IPS-NIHi7 (cell line): Measurements from ENCODE around the gene SLC47A1.
"Not testable (repeated sequence)": the region's sequence is repeated elsewhere in the genome, so short reads cannot be mapped to it uniquely, and the experiment has no call there.

ENCODE experiments used
- DNase-seq: peaks from one replicate; pipeline ENCODE4 v3.0.0; 2012; ENCODE audit warnings: mixed read lengths; ENCODE audit errors: extremely low spot score

The SLC47A1 gene

DNA sequence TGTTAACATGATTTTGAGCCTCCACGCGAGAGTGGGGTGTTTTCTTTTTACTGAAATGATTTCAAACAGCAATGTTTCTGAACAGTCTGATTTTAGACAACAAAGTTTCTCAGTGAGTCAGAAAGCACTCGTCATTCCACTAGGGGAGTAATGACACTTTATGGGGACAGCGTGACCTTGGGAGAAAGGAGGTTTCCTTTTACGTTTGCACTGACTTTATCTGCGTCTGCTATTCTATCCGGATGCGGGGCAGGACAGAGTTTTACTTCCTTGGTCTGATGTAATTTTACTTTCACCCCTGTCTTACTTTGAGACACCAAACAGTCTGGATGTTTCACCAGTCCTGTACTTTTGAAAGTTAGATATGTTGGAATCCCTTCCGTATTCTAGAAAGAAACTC lies 20.7 kb downstream of the SLC47A1 start:
- no peak for DNase-seq

DNA sequence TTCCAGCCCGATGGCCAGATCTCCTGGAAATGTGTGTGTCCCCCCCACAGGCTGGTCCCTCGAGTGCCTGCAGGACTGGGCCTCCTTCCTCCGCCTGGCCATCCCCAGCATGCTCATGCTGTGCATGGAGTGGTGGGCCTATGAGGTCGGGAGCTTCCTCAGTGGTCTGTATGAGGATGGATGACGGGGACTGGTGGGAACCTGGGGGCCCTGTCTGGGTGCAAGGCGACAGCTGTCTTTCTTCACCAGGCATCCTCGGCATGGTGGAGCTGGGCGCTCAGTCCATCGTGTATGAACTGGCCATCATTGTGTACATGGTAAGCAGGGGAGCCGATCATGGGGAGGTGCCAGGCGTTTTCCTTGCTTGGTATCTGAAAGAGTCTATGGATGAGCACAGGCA lies 22.1 kb downstream of the SLC47A1 start:
- no peak for DNase-seq

DNA sequence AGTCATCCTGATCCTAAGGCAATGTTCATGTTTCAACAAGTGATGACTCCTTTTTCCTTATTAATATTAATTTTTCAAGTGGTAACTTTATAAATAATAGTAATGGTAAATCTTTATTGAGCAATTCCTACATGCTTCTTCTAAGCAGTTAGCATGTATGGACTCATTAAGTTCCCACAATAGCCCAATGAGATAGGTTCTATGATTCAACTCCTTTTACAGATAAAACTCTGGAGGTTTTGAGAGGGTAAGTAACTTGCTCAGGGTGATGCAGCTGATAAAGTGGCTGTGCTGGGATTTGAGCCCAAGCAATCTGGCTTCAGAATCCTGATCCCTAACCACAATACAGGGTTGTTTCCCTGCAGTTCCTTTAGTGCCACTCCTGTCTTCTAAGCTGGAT lies 25.3 kb downstream of the SLC47A1 start:
- DNase-seq, result no peak

- DNase-seq, result no peak
These were observed 28.2 kb downstream of the SLC47A1 start for GRCh38 chr17:19561697-19562318.

GRCh38 chr17:19565817-19566575 lies 32.3 kb downstream of the SLC47A1 start:
- no peak for DNase-seq

DNA sequence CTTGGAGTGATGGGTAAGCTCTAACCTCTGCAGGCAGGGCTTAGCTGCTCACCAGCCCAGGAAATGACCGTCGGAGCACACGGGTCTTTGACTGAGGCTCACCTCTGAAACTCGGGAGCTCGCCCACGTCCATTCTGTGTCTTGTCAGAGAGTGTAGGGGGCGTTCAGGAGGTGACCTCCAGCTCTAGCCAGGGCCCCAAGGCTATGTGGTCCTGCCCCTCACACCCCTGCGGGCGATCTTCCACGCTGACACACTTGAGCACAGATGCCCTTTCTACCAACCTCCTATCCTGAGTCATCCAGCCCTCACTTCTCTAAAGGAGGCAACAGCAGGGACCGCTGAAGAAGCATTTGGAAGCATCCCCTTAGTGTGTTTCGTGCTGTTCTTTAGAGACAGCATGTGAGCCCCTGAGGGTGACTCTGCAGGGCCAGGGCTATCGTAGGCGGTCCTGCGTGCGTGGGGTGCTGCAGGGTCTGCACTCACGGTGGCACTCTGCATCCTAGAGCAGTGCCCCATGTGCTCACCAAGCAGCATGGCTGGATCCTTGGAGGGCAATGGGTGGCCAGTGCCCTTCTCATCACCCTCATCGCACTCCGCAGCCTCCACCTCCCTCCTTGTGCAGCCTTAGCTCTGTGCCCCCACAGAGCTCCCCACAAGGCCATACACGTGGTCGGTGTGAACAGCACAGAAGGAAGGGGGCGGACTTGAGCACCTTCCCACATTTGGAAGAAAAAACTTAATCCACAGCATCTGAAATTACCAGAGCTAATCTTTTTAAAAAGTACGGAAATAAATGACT lies 33.8 kb downstream of the SLC47A1 start:
- peak; percentile 41 for DNase-seq

GRCh38 chr17:19568016-19568350 lies 34.3 kb downstream of the SLC47A1 start:
- DNase-seq, result no peak

- DNase-seq, result no peak
These were observed 36.3 kb downstream of the SLC47A1 start for GRCh38 chr17:19569785-19570543.

DNA sequence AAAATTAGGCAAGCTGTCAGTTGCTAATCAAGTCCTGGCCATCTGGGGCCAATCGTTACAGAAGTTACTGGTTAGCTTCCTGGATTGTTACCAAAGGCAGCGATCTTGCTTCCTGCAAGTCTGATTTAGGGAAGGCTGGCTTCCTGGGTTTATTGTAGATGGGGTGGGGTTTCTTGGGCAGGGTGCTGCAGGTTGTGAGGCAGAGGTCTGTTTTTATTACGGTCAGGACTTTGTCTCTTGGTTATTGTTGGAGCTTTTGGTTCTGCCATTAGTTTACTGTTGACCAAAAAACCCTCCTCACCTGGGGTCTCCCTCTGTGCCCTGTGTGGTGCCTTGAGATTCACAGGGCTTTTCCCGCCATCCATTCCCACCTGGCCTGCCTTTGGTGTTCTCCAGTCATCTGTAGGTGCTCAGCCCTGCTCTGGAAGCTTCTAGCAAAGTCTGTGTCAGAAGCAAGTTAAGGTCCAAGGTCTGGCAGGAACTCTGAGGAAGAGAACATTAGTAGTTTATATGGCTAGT lies 36.9 kb downstream of the SLC47A1 start:
- DNase-seq, result no peak

DNA sequence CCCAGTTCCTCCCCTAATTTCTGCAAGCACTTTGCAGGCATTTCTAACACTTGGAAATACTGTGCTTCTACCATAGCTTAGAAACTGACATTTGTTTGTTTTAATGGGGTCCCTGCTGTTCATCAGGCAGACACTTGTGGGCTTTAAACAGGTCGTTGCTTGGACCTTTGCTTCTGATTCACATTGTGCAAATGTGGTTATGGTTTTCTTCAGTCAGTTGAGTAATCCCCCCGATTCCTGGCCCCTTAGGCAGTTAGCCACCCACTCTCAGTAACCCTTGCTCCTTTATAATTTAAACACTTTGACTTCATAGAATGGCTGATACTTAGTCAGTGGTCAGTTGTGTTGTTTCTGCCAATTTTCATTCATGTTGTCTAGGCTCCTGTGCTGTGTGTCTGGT lies 39.4 kb downstream of the SLC47A1 start:
- no peak for DNase-seq

- DNase-seq, result no peak
These were observed 41.3 kb downstream of the SLC47A1 start for GRCh38 chr17:19574956-19575355.

DNA sequence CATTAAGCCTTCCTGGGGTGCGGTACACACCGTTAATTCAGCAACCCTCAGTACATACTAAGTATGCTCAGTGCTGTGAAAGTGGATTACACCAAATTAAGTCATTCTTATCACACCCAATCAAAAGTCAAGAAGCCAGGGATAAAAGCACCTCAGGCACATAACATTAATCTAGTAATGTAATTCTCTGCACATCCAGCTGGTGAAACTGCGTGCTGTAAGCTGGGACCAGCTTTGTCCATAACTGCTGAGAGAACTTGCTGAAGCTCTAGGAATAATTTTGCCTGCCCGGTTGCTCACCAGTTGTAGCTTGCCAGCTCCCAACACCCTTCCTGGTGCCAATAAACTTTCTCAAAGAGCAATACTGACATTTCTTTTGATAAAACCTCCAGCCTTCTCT lies 44.9 kb downstream of the SLC47A1 start:
- no peak for DNase-seq

DNA sequence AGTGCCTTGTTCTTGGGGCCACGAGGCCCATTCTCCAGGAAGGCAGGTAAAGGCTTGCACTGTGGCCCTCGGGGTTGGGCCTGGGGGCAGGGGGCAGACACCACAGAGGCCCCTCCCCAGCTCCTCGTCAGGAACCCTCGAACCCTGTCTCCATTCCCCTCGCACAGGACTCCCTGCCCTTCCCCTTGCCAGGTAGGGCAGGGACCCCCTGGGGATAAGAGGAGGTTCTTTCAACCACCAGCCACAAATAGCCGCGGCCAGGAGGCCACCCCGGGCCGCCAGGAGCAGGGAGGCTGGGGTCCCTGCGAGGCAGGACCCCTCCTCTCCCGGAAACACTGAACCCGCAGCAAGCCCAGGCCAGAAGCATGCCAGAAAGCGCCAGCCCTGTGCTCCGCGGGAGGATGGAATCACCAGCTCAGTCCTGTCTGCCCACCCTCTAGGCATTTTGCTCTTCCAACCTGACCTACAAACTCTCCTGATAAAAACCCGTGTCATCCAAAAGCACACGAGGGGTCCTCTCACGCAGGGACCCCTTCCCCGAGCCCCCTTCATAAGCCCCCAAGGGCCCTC lies 45.6 kb downstream of the SLC47A1 start:
- peak; percentile 49 for DNase-seq

DNA sequence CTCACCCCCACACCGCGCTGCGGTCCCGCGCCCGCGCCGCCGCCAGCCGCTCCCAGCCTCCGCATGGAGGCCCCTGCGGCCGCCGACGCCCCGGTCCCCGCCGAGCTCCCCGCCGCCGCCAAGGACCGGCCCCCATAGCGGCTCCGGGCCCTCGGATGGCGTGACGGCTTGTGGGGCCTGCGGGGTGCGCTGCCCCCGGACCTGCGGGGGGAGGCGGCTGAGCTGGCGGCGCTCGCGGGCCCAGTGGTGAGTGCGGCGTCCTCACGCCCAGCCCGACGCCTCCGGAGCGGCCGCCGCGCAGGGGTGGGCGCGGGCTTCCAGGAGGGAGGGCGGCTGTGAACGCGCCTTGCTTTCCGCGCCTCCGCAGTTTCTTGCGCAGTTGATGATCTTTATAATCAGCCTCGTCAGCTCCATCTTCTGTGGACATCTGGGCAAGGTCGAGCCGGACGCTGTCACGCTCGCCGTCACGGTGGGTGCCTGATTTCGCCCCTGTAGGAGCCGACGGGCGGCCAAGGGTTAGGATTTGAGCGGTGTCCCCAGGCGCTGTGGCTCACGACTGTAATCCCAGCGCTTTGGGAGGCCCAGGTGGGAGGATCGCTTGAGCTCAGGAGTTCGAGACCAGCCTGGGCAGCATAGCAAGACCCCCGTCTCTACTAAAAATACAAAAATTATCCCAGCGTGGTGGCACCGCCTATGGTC lies 46.4 kb downstream of the SLC47A1 start:
- peak; percentile 59 for DNase-seq

GRCh38 chr17:19580566-19580920 lies 46.9 kb downstream of the SLC47A1 start:
- DNase-seq, result not testable (repeated sequence)

DNA sequence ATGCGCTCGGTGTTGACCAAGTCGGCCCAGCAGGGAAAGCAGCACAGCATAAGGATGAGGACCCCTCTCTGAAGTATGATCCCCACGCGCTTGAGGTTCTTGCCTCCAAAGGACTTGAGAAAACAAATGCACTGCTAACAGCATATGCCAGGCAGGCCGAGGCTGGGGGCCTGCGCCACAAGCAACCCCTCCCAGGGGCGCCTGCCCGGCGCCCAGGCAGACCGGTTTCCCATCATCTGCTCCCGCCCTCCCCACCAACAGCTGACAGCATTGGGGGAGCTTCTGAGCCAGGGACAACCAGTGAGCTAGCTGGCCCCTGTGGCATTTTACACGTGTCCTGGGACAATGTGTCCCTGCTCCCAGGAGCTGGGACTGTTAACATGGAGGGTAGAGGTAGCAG lies 48.5 kb downstream of the SLC47A1 start:
- not testable (repeated sequence) for DNase-seq

DNA sequence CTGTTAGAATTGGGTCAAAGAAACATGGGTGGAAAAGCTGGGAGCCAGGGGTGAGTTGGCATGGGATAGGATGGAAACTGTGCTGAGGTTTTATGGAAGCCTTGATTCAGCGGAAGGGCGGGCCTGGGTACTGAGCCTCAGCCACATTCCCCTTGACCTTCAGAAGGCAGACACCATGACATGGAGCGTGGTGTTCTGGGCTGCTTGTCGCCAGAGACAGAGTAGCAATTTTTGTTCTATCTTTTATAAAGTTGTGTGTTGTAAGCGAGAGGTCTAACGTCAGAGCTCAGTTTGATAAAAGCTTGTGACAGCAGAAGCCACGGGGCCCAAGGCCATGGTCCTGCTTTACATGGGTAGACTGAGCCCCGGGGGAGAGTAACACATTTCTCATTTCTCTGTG lies 50.2 kb downstream of the SLC47A1 start:
- DNase-seq, result no peak

DNA sequence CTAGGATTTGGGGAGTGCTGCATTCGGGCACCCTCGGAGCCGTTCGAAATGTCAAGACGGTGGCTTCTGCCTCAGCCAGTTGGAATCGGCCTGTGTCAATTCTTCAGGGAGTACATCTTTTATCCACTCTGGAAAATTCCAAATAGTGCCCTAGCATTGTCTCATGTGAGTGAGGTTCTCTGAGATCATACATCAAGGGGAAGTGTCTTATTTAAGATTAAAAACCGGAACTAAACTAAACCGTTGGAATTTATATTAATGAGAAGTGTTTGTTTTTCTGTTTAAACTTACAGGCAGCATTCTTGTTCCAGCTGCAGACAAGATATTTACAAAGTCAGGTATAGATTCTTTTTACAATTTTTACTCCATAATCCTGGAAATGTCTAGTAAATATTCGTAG lies 56.8 kb downstream of the SLC47A1 start:
- DNase-seq, result no peak

GRCh38 chr17:19590912-19591551 lies 57.4 kb downstream of the SLC47A1 start:
- peak; percentile 49 for DNase-seq

- DNase-seq, result no peak
These were observed 58.7 kb downstream of the SLC47A1 start for GRCh38 chr17:19592316-19592715.

DNA sequence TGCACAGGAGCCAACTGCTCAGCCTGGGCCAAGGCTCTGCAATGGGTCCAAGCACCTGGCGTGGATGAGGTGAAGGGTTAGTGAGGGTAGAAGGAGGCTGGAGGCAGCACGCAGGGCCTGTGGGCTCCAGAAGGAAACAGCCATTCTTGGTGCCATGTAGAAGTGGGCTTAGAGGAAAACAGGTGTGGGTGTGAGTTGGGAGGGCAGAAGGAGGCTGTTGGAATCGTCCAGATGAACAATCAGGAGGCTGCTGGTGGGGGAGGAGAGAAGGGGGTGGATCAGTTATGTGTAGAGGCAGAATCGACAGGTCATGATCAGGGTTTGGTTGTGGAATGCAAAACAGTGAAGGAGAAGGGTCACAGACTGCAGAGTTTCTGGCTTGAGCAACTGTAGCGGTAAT lies 63.2 kb downstream of the SLC47A1 start:
- no peak for DNase-seq
